OCI-LY7 (cell line): ENCODE data around the gene TMBIM1. TPM values are rescaled to one million over a fixed set of nuclear protein-coding genes. Genes with fewer than 3 reads are reported as not detected.

ENCODE experiments used
- BruUV-seq: library from RNA; stranded (reverse); fragments of 400-500 nt; replicated peaks from 2 replicates; lab custom pipeline; 2021; lab: Mats Ljungman, UMichigan
- CTCF ChIA-PET: fragments of 300-600 bp; sonication (Branson Sonifier 250); formaldehyde crosslinking; loops from one replicate; lab custom pipeline; 2022; ENCODE audit warnings: antibody characterized with exemption; ENCODE audit not compliant: unreplicated experiment; lab: Charles Lee
- POLR2A ChIA-PET: fragments of 300-600 bp; sonication (Branson Sonifier 250); formaldehyde crosslinking; loops from one replicate; lab custom pipeline; 2022; ENCODE audit warnings: antibody characterized with exemption; lab: Charles Lee
- DNase-seq: peaks from one replicate; pipeline ENCODE4 v3.0.0-alpha.2; 2015; ENCODE audit warnings: low spot score
- H2AFZ ChIP-seq: fragments of 200-600 bp; sonication (generic), shearing (Covaris generic); 2 replicates; pipeline ENCODE4 v1.6.1; 2014; ENCODE audit warnings: mild to moderate bottlenecking, antibody characterized with exemption, low read length, moderate library complexity
- H3K27ac ChIP-seq: fragments of 200-600 bp; sonication (generic); 2 replicates; pipeline ENCODE4 v1.5.1; 2014; ENCODE audit warnings: mixed run types, low read depth, mild to moderate bottlenecking, moderate library complexity, low read length, inconsistent platforms; ENCODE audit not compliant: poor library complexity, severe bottlenecking
- H3K36me3 ChIP-seq: fragments of 200-600 bp; sonication (generic); 2 replicates; pipeline ENCODE4 v1.6.1; 2014; ENCODE audit warnings: mild to moderate bottlenecking, antibody characterized with exemption, low read length, moderate library complexity, mixed read lengths; ENCODE audit not compliant: insufficient read depth
- H3K4me1 ChIP-seq: fragments of 200-600 bp; sonication (generic); 2 replicates; pipeline ENCODE4 v1.5.1; 2014; ENCODE audit warnings: mild to moderate bottlenecking, low read length; ENCODE audit not compliant: insufficient read depth, poor library complexity, severe bottlenecking
- H3K4me2 ChIP-seq: fragments of 200-600 bp; sonication (generic); 2 replicates; pipeline ENCODE4 v1.6.1; 2014; ENCODE audit warnings: mild to moderate bottlenecking, low read length
- H3K4me3 ChIP-seq: fragments of 200-600 bp; sonication (generic); 2 replicates; pipeline ENCODE4 v1.5.1; 2014; ENCODE audit warnings: mild to moderate bottlenecking, low read depth, low read length; ENCODE audit not compliant: poor library complexity, severe bottlenecking
- H3K79me2 ChIP-seq: fragments of 200-600 bp; sonication (generic); 2 replicates; pipeline ENCODE4 v1.6.1; 2016; ENCODE audit warnings: low read depth, mild to moderate bottlenecking, low read length, moderate library complexity, mixed read lengths; ENCODE audit not compliant: insufficient read depth
- H3K9me2 ChIP-seq: fragments of 200-600 bp; sonication (generic); 2 replicates; pipeline ENCODE4 v1.6.1; 2016; ENCODE audit warnings: mild to moderate bottlenecking, low read length, mixed read lengths; ENCODE audit not compliant: insufficient read depth
- H3K9me3 ChIP-seq: fragments of 200-600 bp; sonication (generic); 2 replicates; pipeline ENCODE4 v1.6.1; 2014; ENCODE audit warnings: mild to moderate bottlenecking, mixed run types, low read length, mixed read lengths
- H4K20me1 ChIP-seq: fragments of 200-600 bp; sonication (generic); 2 replicates; pipeline ENCODE4 v1.6.1; 2014; ENCODE audit warnings: mild to moderate bottlenecking, antibody characterized with exemption, low read length, moderate library complexity, mixed read lengths; ENCODE audit not compliant: insufficient read depth
- EZH2phosphoT487 ChIP-seq: fragments of 200-600 bp; sonication (generic); IDR thresholded peaks from 2 replicates; pipeline ENCODE4 v1.6.1; 2018; ENCODE audit warnings: low read depth, borderline replicate concordance, mild to moderate bottlenecking, mixed run types, antibody characterized with exemption, low read length, moderate library complexity, mixed read lengths
- intact Hi-C: fragments of 100-400 bp; cut with micrococcal nuclease; formaldehyde crosslinking; loops from one replicate; pipeline ENCODE4 v1.10.0; 2022; ENCODE audit not compliant: unreplicated experiment
- total RNA-seq, 2 experiments: library from RNA; depleted of rRNA in 1 of 2; stranded (reverse); fragments of >200 nt in 1 of 2; shearing (Covaris generic) in 1 of 2; gene quantifications; 2 replicates each; pipeline ENCODE4 v1.2.3, GENCODE V29; 2014 to 2022
- TF ChIP-seq, protein P1 (sequence below): fragments of 200-600 bp; sonication (generic); conservative IDR thresholded peaks from 2 replicates; pipeline ENCODE4 v1.5.1; 2014; ENCODE audit warnings: mild to moderate bottlenecking, antibody characterized with exemption, low read length, moderate library complexity, mixed read lengths

Gene TMBIM1
- total RNA-seq, 2 experiments from 2014 or later, result 27.6 to 30.3 TPM

DNA sequence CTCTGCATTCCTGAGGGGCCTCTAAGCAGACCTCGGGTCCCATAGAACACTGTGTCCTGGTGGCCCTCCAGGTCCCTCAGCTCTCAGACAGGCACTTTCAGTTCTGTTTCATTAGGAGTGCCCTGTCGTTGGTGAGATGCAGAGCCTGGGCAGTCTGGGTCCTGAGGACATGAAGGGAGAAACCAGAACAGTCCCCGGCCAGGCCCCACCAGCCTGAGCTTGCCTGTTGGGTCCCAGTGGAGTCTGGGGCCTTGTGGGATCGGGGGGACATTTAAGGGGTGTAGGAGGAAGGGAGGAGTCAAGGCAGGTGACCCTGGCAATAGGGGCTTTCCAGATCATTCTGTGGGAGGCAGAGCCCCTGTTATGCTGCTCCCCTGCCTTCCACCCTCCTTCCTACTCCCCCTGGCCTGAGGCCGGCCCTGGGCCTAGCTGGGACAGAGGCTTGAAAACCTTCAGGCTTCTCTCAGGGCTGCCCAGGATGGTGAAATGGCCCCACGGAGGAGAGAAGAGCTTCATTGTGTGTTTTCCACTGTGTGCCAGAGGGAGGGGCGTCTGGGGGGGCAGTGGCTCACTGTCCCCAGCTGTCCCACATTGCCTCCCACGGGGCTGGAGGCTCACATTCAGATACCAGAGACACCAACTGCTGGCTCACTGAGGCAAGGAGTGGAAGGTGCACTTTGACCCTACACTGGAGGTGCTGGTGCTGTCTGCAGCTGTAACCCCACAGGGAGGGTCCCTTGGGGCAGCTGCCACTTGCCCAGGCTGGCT, 37.7 kb upstream of the TMBIM1 start:
- H3K4me2 ChIP-seq, result peak overlapping the region; percentile 61
- H4K20me1 ChIP-seq, result no peaks in the 10 kb centered on the region
- ChIA-PET POLR2A (interaction anchor here (1.1 to 1.8 kb wide), 4 partner anchors 10 to 41 kb away, joined by 4 to 6 read pairs (median 5); no protein-coding TSS in a partner anchor), CTCF (interaction anchor here (0.5 kb wide), 1 partner anchor 21 kb away, joined by 3 read pairs; no protein-coding TSS in a partner anchor)
- no peaks in the 10 kb centered on the region for H3K36me3 ChIP-seq
- no peaks in the 10 kb centered on the region for H3K9me3 ChIP-seq
- H3K27ac ChIP-seq, result peak overlapping the region; percentile 80
- H3K4me3 ChIP-seq, result peak overlapping the region; percentile 16
- DNase-seq, result peak; percentile 64
- intact Hi-C loops, result no loop called here
- no peaks in the 10 kb centered on the region for H3K9me2 ChIP-seq
- H3K4me1 ChIP-seq, result peaks cover 99% of the 10 kb centered on the region
- peak overlapping the region; percentile 29; the same call in 1 of the 2 replicates for H2AFZ ChIP-seq
- H3K79me2 ChIP-seq, result peaks cover 12% of the 10 kb centered on the region; the same call in 1 of the 2 replicates
- no peak for TF ChIP-seq EZH2phosphoT487
- TF ChIP-seq, protein P1, sequence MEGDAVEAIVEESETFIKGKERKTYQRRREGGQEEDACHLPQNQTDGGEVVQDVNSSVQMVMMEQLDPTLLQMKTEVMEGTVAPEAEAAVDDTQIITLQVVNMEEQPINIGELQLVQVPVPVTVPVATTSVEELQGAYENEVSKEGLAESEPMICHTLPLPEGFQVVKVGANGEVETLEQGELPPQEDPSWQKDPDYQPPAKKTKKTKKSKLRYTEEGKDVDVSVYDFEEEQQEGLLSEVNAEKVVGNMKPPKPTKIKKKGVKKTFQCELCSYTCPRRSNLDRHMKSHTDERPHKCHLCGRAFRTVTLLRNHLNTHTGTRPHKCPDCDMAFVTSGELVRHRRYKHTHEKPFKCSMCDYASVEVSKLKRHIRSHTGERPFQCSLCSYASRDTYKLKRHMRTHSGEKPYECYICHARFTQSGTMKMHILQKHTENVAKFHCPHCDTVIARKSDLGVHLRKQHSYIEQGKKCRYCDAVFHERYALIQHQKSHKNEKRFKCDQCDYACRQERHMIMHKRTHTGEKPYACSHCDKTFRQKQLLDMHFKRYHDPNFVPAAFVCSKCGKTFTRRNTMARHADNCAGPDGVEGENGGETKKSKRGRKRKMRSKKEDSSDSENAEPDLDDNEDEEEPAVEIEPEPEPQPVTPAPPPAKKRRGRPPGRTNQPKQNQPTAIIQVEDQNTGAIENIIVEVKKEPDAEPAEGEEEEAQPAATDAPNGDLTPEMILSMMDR, result no peak
- BruUV-seq, result no TSS peak

DNA sequence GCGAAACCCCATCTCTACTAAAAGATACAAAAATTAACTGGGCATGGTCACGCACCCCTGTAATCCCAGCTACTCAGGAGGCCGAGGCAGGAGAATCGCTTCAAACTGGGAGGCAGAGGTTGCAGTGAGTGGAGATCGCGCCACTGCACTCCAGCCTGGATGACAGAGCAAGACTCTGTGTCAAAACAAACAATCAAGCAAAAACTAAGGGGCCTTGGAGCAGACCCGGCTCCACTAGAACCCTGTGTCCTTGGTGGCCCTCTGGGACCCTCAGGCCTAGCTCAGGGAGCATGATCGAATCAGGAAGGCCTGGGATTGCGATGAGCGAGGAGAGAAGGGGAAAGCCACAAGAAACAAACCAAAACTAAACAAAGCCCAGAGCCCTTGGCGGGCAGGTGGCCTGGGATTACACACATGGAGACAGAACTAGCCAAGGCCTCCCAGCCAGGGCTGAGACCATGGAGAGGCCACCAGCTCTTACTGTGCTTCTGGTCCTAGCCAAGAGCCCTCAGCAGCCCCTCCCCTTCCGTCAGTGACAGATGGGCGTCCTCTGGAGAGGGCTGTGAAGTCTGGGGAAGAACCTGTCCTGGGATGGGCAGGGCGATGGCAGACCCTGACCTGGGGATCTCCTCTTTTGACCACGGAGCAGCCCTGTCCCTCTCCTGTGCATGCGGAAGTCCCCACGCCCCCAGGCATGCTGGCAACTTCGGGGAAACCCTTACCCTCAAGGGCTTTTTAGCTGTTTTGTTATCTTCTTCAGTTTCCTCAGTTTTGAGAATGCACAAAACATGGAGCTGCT, 36.9 kb upstream of the TMBIM1 start:
- no peaks in the 10 kb centered on the region for H3K36me3 ChIP-seq
- H2AFZ ChIP-seq, result peak overlapping the region; percentile 29; the same call in 1 of the 2 replicates
- peaks cover 16% of the 10 kb centered on the region; the same call in 1 of the 2 replicates for H3K79me2 ChIP-seq
- TF ChIP-seq, protein P1, result no peak
- TF ChIP-seq EZH2phosphoT487, result no peak
- CTCF ChIA-PET, result interaction anchor here (0.5 to 2.5 kb wide), 2 partner anchors 20 to 27 kb away, joined by 3 to 9 read pairs; no protein-coding TSS in a partner anchor
- no TSS peak for BruUV-seq
- H3K27ac ChIP-seq, result peak overlapping the region; percentile 80
- peaks cover 96% of the 10 kb centered on the region for H3K4me1 ChIP-seq
- DNase-seq, result no peak
- H3K4me3 ChIP-seq, result peak overlapping the region; percentile 16
- H3K9me2 ChIP-seq, result no peaks in the 10 kb centered on the region
- POLR2A ChIA-PET, result interaction anchor here (1.1 to 1.6 kb wide), 3 partner anchors 12 to 41 kb away, joined by 4 to 6 read pairs (median 4); no protein-coding TSS in a partner anchor
- no peaks in the 10 kb centered on the region for H4K20me1 ChIP-seq
- peak overlapping the region; percentile 61 for H3K4me2 ChIP-seq
- H3K9me3 ChIP-seq, result no peaks in the 10 kb centered on the region
- intact Hi-C loops, result no loop called here
